Measurements from ENCODE around the gene CNTNAP5.

The CNTNAP5 gene

DNA sequence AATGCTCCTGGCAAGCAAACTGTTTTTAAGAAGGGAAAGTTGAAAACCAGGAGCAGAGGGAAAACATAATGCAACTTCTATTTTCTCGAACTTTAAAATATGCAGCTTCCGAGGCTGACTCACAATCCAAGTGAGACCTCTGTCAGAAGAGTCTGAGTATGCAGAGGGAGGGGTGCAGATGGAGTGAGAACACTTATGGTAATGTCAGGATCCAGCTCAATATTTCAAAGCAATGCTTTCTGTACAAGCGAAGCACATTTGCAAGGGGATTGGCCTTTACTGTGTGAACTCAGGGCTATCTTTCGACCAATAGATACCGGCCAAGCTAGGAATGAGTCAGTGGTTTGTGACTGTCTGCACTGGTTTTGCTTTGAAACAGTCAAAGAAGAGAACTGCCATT, 242.7 kb downstream of the CNTNAP5 start:
- DNase-seq (ENCODE audit: low spot score), result peak; percentile 38

GRCh38 chr2:124269348-124269747, 244.3 kb downstream of the CNTNAP5 start:
- no peak for DNase-seq (ENCODE audit: low spot score)

DNA sequence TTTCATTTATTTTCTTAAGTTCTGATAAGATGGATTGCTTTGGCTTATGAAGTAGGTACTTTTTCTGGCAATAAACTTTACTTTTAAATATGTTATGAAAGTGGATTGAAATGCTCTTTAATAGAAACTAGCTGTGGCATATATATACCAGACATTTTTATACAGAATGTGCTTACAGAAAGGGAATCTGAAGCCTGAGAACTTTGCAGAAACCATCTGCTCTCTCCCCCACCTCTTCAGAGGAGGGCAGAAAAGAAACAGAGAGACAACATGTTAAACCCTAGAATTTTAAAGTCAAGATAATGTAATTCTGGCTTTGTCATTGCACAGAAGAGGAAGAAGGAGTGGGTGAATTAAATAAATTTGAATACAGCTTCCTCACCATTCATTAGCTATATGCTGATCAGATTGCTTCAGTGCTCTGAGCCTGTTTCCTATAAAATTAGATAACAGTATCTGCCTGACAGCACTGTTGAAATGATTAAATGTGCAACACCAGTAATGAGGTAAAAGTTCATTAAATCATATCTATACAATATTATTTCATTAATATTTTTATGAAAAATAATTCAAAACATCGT, 247.3 kb downstream of the CNTNAP5 start:
- no peak for DNase-seq (ENCODE audit: low spot score)

- DNase-seq (ENCODE audit: low spot score), result no peak
These were observed 256.5 kb downstream of the CNTNAP5 start for GRCh38 chr2:124281541-124281940.

DNA sequence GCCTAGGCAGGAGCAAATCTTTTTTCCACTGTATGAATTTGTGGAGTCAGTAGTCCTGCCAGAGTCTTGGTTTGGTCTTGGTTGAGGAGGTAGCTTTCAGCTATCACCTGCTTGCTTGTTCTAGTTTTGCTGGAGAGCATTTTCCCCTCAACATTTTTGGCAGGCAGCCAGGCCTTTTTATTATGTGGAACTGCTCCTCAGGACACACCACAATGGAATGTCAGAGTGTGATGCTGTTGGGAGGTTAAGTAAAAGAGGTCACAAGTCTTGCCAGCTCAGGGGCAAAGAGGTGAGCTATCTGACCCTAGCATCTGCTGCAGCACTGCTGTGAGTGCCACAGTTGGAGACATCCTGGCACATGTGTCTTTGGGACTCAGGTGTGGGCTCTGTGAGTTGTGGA, 258.0 kb downstream of the CNTNAP5 start:
- no peak for DNase-seq (ENCODE audit: low spot score)

GRCh38 chr2:124286089-124286783, 261.1 kb downstream of the CNTNAP5 start:
- no peak for DNase-seq (ENCODE audit: low spot score)

DNA sequence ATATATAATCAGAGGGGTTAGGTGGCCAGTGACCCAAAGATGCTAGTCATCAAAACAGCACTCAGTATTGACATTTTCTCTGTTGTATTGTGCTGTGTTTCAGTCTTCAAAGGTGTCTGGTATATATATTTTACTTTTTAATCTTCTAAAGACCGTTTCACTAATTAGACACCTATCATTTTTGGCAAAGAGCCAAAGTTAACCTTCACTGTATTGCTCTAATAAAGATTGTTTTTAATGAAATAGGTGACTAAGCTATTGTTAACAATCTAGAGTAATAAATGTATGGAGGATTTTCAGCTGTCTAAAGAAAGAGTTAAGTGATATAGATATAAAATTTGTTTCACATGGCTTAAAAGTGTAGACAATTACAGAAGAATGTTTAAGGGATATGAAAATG, 264.0 kb downstream of the CNTNAP5 start:
- DNase-seq (ENCODE audit: low spot score), result no peak

DNA sequence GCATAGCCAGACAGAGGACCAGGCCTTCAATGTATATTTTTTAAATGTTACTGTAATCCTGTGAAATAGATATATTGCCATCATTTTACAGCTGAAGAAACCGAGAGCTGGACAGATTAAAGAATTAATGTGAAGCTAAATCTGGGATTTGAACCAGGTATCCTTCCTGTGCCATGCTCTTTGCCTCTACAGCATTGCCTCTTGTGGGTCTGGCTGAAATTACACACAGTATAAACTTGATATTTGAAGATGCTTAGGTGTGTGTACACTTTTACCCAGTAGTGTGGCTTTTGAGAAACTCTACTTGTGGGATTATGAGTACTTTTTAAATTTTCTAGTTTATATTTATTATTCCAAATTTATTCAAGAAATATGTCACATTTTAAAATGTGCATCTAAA, 264.5 kb downstream of the CNTNAP5 start:
- no peak for DNase-seq (ENCODE audit: low spot score)

GRCh38 chr2:124296470-124296869, 271.4 kb downstream of the CNTNAP5 start:
- DNase-seq (ENCODE audit: low spot score), result no peak

DNA sequence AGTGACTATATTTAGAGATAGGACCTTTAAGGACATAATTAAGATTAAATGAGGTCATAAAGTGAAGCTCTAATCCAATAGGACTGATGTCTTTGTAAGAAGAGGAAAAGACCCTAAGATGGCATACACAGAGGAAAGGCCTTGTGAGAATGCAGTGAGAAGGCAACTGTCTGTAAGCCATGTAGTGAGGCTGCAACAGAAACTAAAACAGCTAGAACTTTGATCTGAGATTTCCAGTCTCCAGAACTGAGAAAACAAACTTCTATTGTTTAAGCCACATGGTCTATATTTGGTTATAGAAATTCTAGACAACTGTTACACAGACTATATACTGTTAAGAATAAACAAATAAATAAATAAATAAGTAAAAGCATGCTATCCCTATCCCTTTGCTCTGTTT, 276.8 kb downstream of the CNTNAP5 start:
- no peak for DNase-seq (ENCODE audit: low spot score)

GRCh38 chr2:124308319-124309062, 283.4 kb downstream of the CNTNAP5 start:
- no peak for DNase-seq (ENCODE audit: low spot score)

GRCh38 chr2:124309563-124310138, 284.6 kb downstream of the CNTNAP5 start:
- no peak for DNase-seq (ENCODE audit: low spot score)

GRCh38 chr2:124310671-124311070, 285.6 kb downstream of the CNTNAP5 start:
- DNase-seq (ENCODE audit: low spot score), result no peak

GRCh38 chr2:124314084-124314483, 289.0 kb downstream of the CNTNAP5 start:
- no peak for DNase-seq (ENCODE audit: low spot score)

DNA sequence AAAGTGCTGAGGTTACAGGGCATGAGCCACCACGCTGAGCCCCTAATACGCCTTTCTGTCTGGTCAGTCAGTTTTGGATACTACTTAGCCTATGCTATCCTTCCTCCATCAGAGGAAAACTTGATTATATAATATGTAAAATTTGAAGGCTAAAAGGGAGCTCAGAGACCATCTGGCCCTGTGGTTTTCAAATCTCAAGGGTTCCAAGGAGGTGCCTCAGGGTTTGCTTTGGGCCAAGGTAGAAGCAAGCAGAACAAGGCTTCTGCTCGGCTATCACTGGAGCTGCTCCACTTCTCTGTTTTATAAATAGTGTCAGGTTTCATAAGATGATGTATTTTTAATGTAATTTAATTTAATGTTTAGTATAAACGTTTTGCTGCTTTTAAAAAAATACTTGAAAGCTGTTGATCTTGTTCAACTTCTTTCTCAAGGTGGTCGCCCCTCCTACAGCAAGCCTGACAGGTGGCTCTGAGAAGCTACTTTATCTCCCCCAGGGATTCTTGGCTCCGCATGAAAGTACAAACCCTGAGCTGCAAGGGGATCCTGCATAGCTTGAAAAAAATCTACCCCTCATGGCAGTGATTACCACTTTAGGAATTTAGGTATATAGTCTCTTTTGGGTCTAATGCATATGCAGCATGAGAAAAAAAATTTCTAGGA, 290.3 kb downstream of the CNTNAP5 start:
- no peak for DNase-seq (ENCODE audit: low spot score)

- DNase-seq (ENCODE audit: low spot score), result no peak
These were observed 291.0 kb downstream of the CNTNAP5 start for GRCh38 chr2:124316133-124316532.

- DNase-seq (ENCODE audit: low spot score), result no peak
These were observed 292.0 kb downstream of the CNTNAP5 start for GRCh38 chr2:124316881-124317605.

DNA sequence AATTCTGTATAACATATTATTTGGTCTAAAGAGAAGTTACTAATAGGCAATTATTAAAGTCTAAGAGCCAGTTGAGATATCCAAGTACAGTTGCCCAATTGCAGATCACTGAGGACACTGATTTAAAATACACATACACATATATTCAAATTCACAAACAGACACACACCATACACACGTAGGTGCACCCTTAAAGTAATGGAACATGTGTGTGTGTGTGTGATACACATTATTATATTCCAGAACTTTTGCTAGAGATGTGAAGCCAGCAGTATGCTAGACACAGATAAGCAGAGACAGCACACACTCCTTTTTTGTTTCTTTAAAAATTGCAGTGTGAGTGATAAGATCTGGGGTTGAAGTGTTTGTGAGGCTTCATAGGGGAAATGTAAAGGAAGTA, 292.5 kb downstream of the CNTNAP5 start:
- DNase-seq (ENCODE audit: low spot score), result no peak

DNA sequence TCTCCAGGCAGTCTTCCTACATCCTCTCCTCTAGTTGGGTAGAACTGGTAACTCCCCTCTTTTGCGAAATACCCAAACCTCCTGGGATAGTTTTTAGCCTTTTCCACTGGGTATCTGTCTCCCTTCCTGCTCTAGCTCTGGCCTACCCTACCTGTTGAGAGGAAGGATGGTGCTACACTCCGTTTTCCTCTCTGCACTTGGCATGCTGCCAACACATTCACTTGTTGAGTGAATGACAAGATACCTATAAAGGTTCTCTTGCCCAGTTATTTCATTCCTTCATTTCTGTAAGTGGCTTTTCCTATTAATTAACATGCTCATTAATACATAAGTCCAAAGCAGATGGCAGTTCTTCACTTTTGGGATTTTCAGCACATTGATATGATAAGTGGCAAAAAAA, 293.8 kb downstream of the CNTNAP5 start:
- no peak for DNase-seq (ENCODE audit: low spot score)

GRCh38 chr2:124319577-124319976, 294.5 kb downstream of the CNTNAP5 start:
- no peak for DNase-seq (ENCODE audit: low spot score)

DNA sequence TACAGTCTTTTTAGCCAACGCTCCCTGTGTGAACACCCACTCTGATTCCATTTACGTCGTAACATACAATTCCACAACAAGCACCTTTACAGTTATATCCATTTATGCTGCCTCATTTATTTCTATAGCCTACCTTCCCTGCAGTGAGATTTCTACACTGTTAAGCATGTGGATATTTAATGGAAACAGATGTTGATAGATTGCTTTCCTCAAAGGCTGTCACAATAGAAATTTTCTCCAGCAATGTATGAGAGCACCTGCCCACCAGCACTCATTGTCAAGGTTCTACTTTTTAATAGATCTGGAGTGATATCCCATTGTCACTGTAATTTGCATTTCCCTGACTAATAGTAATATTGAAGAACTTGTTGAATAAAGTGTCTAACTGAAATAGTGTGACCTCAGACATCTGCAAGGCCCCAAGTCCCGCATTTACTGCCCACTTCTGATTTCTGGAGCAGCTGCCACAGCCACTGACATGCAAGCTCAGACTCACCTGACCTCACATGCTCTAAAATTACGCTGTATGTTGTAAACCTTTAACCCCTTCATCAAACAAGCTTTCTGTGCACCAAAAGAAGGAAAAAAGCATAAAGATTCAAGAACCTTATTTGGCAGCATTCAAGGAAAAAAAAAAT, 295.1 kb downstream of the CNTNAP5 start:
- DNase-seq (ENCODE audit: low spot score), result no peak
